Epithelial cell of proximal tubule (primary cell): ENCODE results near the gene MAML2. TPM values are rescaled to one million over a fixed set of nuclear protein-coding genes. Genes with fewer than 3 reads are reported as not detected.

Experiments
- DNase-seq: peaks from one replicate; pipeline ENCODE4 v3.0.0-alpha.2; 2011; ENCODE audit warnings: low read depth
- H3K4me3 ChIP-seq: 2 replicates; pipeline ENCODE4 v1.5.1; 2011; ENCODE audit warnings: low read depth, mild to moderate bottlenecking, low read length
- total RNA-seq: library from RNA; depleted of rRNA; stranded (reverse); fragments of >200 nt; gene quantifications from 2 replicates; pipeline ENCODE4 v1.2.3, GENCODE V29; 2015
- TF ChIP-seq, protein P1 (sequence below): conservative IDR thresholded peaks from 2 replicates; pipeline ENCODE4 v1.5.1; 2012; ENCODE audit warnings: low read depth, mild to moderate bottlenecking, low read length

MAML2 gene
- total RNA-seq, 1 donor from 2014 or later, result 5.1 TPM

GRCh38 chr11:96010683-96011082 lies 332.3 kb downstream of the MAML2 start:
- TF ChIP-seq, protein P1, sequence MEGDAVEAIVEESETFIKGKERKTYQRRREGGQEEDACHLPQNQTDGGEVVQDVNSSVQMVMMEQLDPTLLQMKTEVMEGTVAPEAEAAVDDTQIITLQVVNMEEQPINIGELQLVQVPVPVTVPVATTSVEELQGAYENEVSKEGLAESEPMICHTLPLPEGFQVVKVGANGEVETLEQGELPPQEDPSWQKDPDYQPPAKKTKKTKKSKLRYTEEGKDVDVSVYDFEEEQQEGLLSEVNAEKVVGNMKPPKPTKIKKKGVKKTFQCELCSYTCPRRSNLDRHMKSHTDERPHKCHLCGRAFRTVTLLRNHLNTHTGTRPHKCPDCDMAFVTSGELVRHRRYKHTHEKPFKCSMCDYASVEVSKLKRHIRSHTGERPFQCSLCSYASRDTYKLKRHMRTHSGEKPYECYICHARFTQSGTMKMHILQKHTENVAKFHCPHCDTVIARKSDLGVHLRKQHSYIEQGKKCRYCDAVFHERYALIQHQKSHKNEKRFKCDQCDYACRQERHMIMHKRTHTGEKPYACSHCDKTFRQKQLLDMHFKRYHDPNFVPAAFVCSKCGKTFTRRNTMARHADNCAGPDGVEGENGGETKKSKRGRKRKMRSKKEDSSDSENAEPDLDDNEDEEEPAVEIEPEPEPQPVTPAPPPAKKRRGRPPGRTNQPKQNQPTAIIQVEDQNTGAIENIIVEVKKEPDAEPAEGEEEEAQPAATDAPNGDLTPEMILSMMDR, result no peak
- DNase-seq, result no peak
- H3K4me3 ChIP-seq, result no peak overlapping the region

- no peak for DNase-seq
- H3K4me3 ChIP-seq, result no peak overlapping the region
- TF ChIP-seq, protein P1, result no peak
Observed at GRCh38 chr11:96008161-96008720, 334.8 kb downstream of the MAML2 start.

DNA sequence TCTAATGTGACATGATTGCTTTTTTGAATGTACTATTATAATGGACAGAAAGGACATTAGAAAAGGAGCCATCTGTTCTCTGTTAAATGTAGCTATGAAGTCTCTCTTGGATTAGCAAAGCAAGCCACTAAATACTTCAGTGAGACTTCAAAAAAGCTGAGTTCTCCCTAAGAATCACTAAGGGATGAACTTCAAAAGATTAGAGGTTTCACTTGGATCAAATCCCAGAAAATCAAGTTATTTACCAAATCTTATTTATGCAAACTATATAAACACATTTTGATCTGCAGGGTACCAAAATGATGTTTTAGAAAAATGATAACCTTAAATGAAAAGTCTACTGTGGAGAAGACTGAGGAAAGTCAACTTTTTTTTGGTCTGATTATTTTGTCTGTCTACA lies 337.0 kb downstream of the MAML2 start:
- TF ChIP-seq, protein P1, result no peak
- no peak for DNase-seq
- H3K4me3 ChIP-seq, result no peak overlapping the region

- no peak for DNase-seq
- H3K4me3 ChIP-seq, result no peak overlapping the region
- TF ChIP-seq, protein P1, result no peak
Observed at GRCh38 chr11:96004862-96005261, 338.1 kb downstream of the MAML2 start.

- H3K4me3 ChIP-seq, result no peak overlapping the region
- TF ChIP-seq, protein P1, result no peak
- DNase-seq, result no peak
Observed at GRCh38 chr11:96002754-96003290, 340.2 kb downstream of the MAML2 start.

DNA sequence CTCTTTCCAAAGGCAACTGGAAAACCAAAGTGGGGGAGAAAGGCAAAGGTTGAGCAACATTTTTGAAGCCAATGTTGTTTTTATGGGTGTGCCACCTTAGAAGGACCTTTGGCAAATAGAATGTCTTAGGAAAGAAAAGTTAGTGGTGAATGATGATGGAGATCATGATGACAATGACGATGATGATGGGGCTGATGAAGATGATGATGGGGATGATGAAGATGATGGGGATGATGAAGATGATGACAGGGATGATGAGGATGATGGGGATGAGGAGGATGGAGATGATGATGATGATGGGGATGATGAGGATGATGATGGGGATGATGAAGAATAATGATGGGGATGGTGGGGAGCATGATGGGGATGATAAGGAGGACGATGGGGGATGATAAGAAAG lies 340.7 kb downstream of the MAML2 start:
- no peak overlapping the region for H3K4me3 ChIP-seq
- no peak for DNase-seq
- TF ChIP-seq, protein P1, result no peak

DNA sequence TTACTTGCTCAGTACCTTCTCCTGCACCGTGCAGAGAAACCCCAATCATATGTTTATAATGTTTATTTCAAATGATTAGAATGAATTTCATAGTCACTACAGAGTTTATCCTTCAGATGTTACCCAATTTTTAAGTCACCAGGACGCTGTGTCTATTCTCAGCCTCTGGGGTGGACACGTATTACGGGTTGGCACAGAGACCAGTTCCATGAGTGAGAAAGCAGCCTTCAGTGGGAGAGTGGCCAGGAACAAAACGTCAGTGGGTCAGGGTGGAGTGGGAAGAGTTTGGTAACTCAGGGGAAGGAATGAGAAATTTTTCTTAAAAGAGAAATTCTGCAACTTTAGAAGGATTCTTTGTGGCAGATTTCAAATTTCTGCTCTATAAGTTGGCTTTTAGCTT lies 342.0 kb downstream of the MAML2 start:
- TF ChIP-seq, protein P1, result no peak
- no peak for DNase-seq

More for the DNA sequence above, 342.0 kb downstream of the MAML2 start:
- H3K4me3 ChIP-seq, result no peak overlapping the region
